CD14-positive monocyte (primary cell): ENCODE results near the gene MC5R. TPM values are rescaled to one million over a fixed set of nuclear protein-coding genes. Genes with fewer than 3 reads are reported as not detected.

Experiments used
- DNase-seq, 3 donors: peaks; one replicate each; pipeline ENCODE4 v3.0.0-alpha.2; 2011 to 2022
- H2AFZ ChIP-seq: 2 replicates; pipeline ENCODE4 v1.6.0; 2012; ENCODE audit warnings: mild to moderate bottlenecking, low read depth, low read length, inconsistent platforms; ENCODE audit not compliant: insufficient read depth, poor library complexity, severe bottlenecking
- H3K27ac ChIP-seq, 2 donors: 1 replicate in 1 of 2; 2 replicates in 1 of 2; pipeline ENCODE4 v1.5.1; 2012 to 2013; ENCODE audit warnings: low read length in 2 of 2, control low read depth in 1 of 2, inconsistent platforms in 1 of 2, low read depth in 1 of 2, mild to moderate bottlenecking in 1 of 2
- H3K27me3 ChIP-seq, 2 donors: one replicate each; pipeline versions ENCODE4 v1.6.0 to v1.6.1; 2011 to 2013; ENCODE audit warnings: low read length in 2 of 2; ENCODE audit not compliant: control insufficient read depth in 2 of 2, insufficient read depth in 2 of 2
- H3K36me3 ChIP-seq, 2 donors: replicated peaks in 1 of 2; 1 replicate in 1 of 2; 2 replicates in 1 of 2; pipeline versions ENCODE4 v1.5.1 to v1.6.1; 2012 to 2013; ENCODE audit warnings: low read length in 2 of 2, control low read depth in 1 of 2, inconsistent platforms in 1 of 2, mild to moderate bottlenecking in 1 of 2; ENCODE audit not compliant: insufficient read depth in 2 of 2, control insufficient read depth in 1 of 2
- H3K4me1 ChIP-seq, 2 donors: 1 replicate in 1 of 2; 2 replicates in 1 of 2; pipeline versions ENCODE4 v1.5.1 to v1.6.1; 2012 to 2013; ENCODE audit warnings: low read length in 2 of 2, control low read depth in 1 of 2, inconsistent platforms in 1 of 2, mild to moderate bottlenecking in 1 of 2, moderate library complexity in 1 of 2; ENCODE audit not compliant: insufficient read depth in 2 of 2, control insufficient read depth in 1 of 2
- H3K4me2 ChIP-seq: replicated peaks from 2 replicates; pipeline ENCODE3; 2012; ENCODE audit warnings: low read length, moderate library complexity, mild to moderate bottlenecking; ENCODE audit not compliant: poor library complexity, severe bottlenecking; ENCODE audit errors: extremely low read depth
- H3K4me3 ChIP-seq, 3 experiments: fragments of 200-600 bp in 1 of 3; sonication (generic) in 1 of 3; replicated peaks in 1 of 3; 1 replicate in 2 of 3; 2 replicates in 1 of 3; pipeline ENCODE4 v1.5.1; 2011 to 2013; ENCODE audit warnings: low read length in 3 of 3, mild to moderate bottlenecking in 3 of 3, control low read depth in 2 of 3, low read depth in 2 of 3, inconsistent platforms in 1 of 3, moderate library complexity in 1 of 3
- H3K79me2 ChIP-seq: 2 replicates; pipeline ENCODE4 v1.6.0; 2012; ENCODE audit warnings: mild to moderate bottlenecking, control low read depth, inconsistent platforms, low read length, moderate library complexity; ENCODE audit not compliant: insufficient read depth
- H3K9ac ChIP-seq: 2 replicates; pipeline ENCODE4 v1.6.0; 2017; ENCODE audit warnings: low read length, mild to moderate bottlenecking; ENCODE audit not compliant: insufficient read depth, poor library complexity, severe bottlenecking
- H3K9me3 ChIP-seq, 2 donors: replicated peaks in 1 of 2; 1 replicate in 1 of 2; 2 replicates in 1 of 2; pipeline versions ENCODE4 v1.5.1 to v1.6.1; 2012 to 2013; ENCODE audit warnings: low read length in 2 of 2, control low read depth in 1 of 2; ENCODE audit not compliant: control insufficient read depth in 1 of 2, insufficient read depth in 1 of 2
- H4K20me1 ChIP-seq: 2 replicates; pipeline ENCODE4 v1.6.0; 2012; ENCODE audit warnings: mild to moderate bottlenecking, low read length, control low read depth, moderate library complexity; ENCODE audit not compliant: insufficient read depth
- H3K27ac Mint-ChIP-seq, 7 donors: one replicate each; pipeline ENCODE4 v1.8.0; 2020; ENCODE audit warnings: mild to moderate bottlenecking in 7 of 7, mixed read lengths in 7 of 7, moderate library complexity in 6 of 7, inconsistent platforms in 2 of 7
- H3K27me3 Mint-ChIP-seq, 3 donors: one replicate each; pipeline ENCODE4 v1.8.0; 2021 to 2022; ENCODE audit warnings: low read depth in 3 of 3, mild to moderate bottlenecking in 3 of 3, mixed read lengths in 3 of 3, moderate library complexity in 3 of 3, inconsistent platforms in 1 of 3
- H3K36me3 Mint-ChIP-seq, 2 donors: one replicate each; pipeline ENCODE4 v1.8.0; 2020; ENCODE audit warnings: mixed read lengths in 2 of 2, inconsistent platforms in 1 of 2, mild to moderate bottlenecking in 1 of 2
- H3K4me1 Mint-ChIP-seq: one replicate; pipeline ENCODE4 v1.8.0; 2020; ENCODE audit warnings: mild to moderate bottlenecking, mixed read lengths
- H3K4me3 Mint-ChIP-seq, 2 donors: one replicate each; pipeline ENCODE4 v1.8.0; 2020; ENCODE audit warnings: mild to moderate bottlenecking in 2 of 2, mixed read lengths in 2 of 2, moderate library complexity in 1 of 2
- H3K9me3 Mint-ChIP-seq, 7 donors: one replicate each; pipeline ENCODE4 v1.8.0; 2020 to 2022; ENCODE audit warnings: mixed read lengths in 7 of 7, mild to moderate bottlenecking in 6 of 7, moderate library complexity in 6 of 7, inconsistent platforms in 2 of 7
- CTCF ChIP-seq: fragments of 200-600 bp; IDR thresholded peaks from one replicate; pipeline ENCODE4 v1.8.0; 2022; ENCODE audit warnings: antibody characterized with exemption, mild to moderate bottlenecking
- WGBS: methylation state at CpG from one replicate; pipeline ENCODE4 v1.1.5; 2013; ENCODE audit warnings: missing lambda C conversion rate; ENCODE audit not compliant: insufficient coverage; 5-methylcytosine and 5-hydroxymethylcytosine counted together
- intact Hi-C, 2 donors: fragments of 100-400 bp; cut with micrococcal nuclease; formaldehyde crosslinking; loops; one replicate each; pipeline versions ENCODE4 v1.15.0 to v1.15.1; 2023
- polyA plus RNA-seq, 3 donors: library from polyadenylated mRNA; depleted of rRNA in 1 of 3; unstranded in 2 of 3; stranded (reverse) in 1 of 3; fragments of 300-500 nt in 2 of 3; fragments of >200 nt in 1 of 3; fragmentation: Illumina TruSeq in 2 of 3; gene quantifications; 1 replicate in 2 of 3; 2 replicates in 1 of 3; pipeline ENCODE4 v1.2.3, GENCODE V29; 2012 to 2021

The MC5R gene
- polyA plus RNA-seq, 3 donors = 0.12 to 0.13 TPM; not detected in 1

DNA sequence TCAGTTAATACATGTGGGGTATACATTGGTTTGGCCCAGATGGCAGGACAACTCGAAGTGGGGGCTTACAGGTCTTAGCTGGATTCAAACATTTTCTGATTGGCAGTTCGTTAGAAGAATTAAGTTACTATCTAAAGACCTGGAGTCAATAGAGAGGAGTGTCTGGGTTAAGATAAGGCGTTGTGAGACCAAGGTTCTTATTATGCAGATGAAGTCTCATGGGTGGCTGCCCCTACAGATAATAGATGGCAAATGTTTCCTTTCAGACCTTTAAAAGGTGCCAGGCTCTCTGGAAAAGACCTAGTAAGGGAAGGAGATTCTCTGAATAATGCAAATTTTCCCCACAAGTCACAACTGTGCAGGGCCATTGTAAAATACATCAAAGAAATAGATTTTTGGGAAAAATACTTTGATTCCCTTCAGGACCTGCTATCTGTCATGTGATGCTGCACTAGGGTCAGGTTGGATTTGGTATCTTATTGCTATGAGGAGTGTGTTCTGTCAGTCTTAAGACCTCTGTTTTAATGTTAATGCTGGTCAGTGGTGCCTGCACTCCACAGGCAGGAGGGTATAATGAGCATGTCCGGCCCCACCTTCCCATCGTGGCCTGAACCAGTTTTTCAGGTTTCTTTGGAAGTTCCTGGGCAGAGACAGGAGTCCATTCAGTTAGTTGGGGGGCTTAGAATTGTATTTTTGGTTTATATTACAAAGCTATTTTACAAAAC lies 14.3 kb upstream of the MC5R start:
- no peak for DNase-seq
- intact Hi-C loops = no loop called here

GRCh38 chr18:13810950-13811485 lies 12.9 kb upstream of the MC5R start:
- 78% methylated on average over 4 of the region's 10 CpGs for WGBS
- no peak overlapping the region for H3K27ac ChIP-seq
- Mint-ChIP-seq H3K9me3 (no peaks in the 10 kb centered on the region), H3K36me3 (no peaks in the 10 kb centered on the region), H3K27ac (no peak overlapping the region), H3K27me3 (peaks cover 4 to 8% (median 5%) of the 10 kb centered on the region in 3 donors), H3K4me1 (no peaks in the 10 kb centered on the region), H3K4me3 (no peak overlapping the region)
- intact Hi-C loops = no loop called here
- no peaks in the 10 kb centered on the region for H3K4me1 ChIP-seq
- no peak overlapping the region for H3K9ac ChIP-seq
- TF ChIP-seq CTCF = no peak
- H3K27me3 ChIP-seq = no peaks in the 10 kb centered on the region
- no peak overlapping the region for H3K4me3 ChIP-seq
- H3K9me3 ChIP-seq = no peaks in the 10 kb centered on the region
- no peaks in the 10 kb centered on the region for H4K20me1 ChIP-seq
- DNase-seq = no peak
- no peak overlapping the region for H3K4me2 ChIP-seq
- no peaks in the 10 kb centered on the region for H3K36me3 ChIP-seq
- no peaks in the 10 kb centered on the region for H3K79me2 ChIP-seq
- no peak overlapping the region for H2AFZ ChIP-seq

More for the DNA sequence above, 14.3 kb upstream of the MC5R start:
- Mint-ChIP-seq H3K36me3 (no peaks in the 10 kb centered on the region), H3K4me3 (no peak overlapping the region), H3K27ac (no peak overlapping the region), H3K4me1 (no peaks in the 10 kb centered on the region), H3K9me3 (peaks cover 0 to 2% (median 0%) of the 10 kb centered on the region in 7 donors), H3K27me3 (peaks cover 4 to 13% (median 5%) of the 10 kb centered on the region in 3 donors)
- Histone ChIP-seq H3K27ac (no peak overlapping the region), H3K79me2 (no peaks in the 10 kb centered on the region), H3K4me3 (no peak overlapping the region), H4K20me1 (no peaks in the 10 kb centered on the region), H3K4me1 (no peaks in the 10 kb centered on the region), H3K36me3 (no peaks in the 10 kb centered on the region), H3K9ac (no peak overlapping the region), H3K4me2 (no peak overlapping the region), H3K27me3 (no peaks in the 10 kb centered on the region), H3K9me3 (no peaks in the 10 kb centered on the region), H2AFZ (no peak overlapping the region)
- WGBS = 75% methylated on average over 3 of the region's 5 CpGs
- no peak for TF ChIP-seq CTCF
